Immature natural killer cell (primary cell): ENCODE measurements around the gene UBTF. TPM values are rescaled to one million over a fixed set of nuclear protein-coding genes. Genes with fewer than 3 reads are reported as not detected.

Experiments
- DNase-seq, 3 donors: peaks; one replicate each; pipeline ENCODE4 v3.0.0; 2022; ENCODE audit warnings: mixed read lengths in 1 of 3
- H3K27ac Mint-ChIP-seq, 6 donors: one replicate each; pipeline ENCODE4 v1.8.0; 2020; ENCODE audit warnings: mixed read lengths in 6 of 6, mild to moderate bottlenecking in 5 of 6, inconsistent platforms in 4 of 6, moderate library complexity in 3 of 6
- H3K27me3 Mint-ChIP-seq, 3 donors: one replicate each; pipeline ENCODE4 v1.8.0; 2020 to 2021; ENCODE audit warnings: low read depth in 3 of 3, mild to moderate bottlenecking in 3 of 3, mixed read lengths in 3 of 3, moderate library complexity in 3 of 3, inconsistent platforms in 1 of 3
- H3K36me3 Mint-ChIP-seq, 3 donors: one replicate each; pipeline ENCODE4 v1.8.0; 2020; ENCODE audit warnings: mixed read lengths in 3 of 3, inconsistent platforms in 2 of 3, mild to moderate bottlenecking in 2 of 3
- H3K4me1 Mint-ChIP-seq, 2 donors: one replicate each; pipeline ENCODE4 v1.8.0; 2020; ENCODE audit warnings: inconsistent platforms in 2 of 2, mild to moderate bottlenecking in 2 of 2, mixed read lengths in 2 of 2, moderate library complexity in 1 of 2
- H3K4me3 Mint-ChIP-seq, 5 donors: one replicate each; pipeline ENCODE4 v1.8.0; 2020; ENCODE audit warnings: mild to moderate bottlenecking in 5 of 5, mixed read lengths in 5 of 5, inconsistent platforms in 3 of 5, moderate library complexity in 3 of 5
- H3K9me3 Mint-ChIP-seq, 6 donors: one replicate each; pipeline ENCODE4 v1.8.0; 2020; ENCODE audit warnings: mild to moderate bottlenecking in 6 of 6, mixed read lengths in 6 of 6, inconsistent platforms in 4 of 6, moderate library complexity in 3 of 6
- polyA plus RNA-seq, 3 donors: library from polyadenylated mRNA; unstranded; fragments of 300-500 nt; fragmentation: Illumina TruSeq; gene quantifications; one replicate each; pipeline ENCODE4 v1.2.3, GENCODE V29; 2021

Gene UBTF
- polyA plus RNA-seq, 3 donors from 2014 or later = 7.2 to 68.8 (median 21.6) TPM

GRCh38 chr17:44214230-44214494 is 5.3 kb downstream of the UBTF start:
- no peak overlapping the region for H3K4me3 Mint-ChIP-seq
- no peaks in the 10 kb centered on the region for H3K9me3 Mint-ChIP-seq
- no peak for DNase-seq
- H3K4me1 Mint-ChIP-seq = peaks cover 39% of the 10 kb centered on the region in 2 donors
- peaks cover 3 to 23% (median 15%) of the 10 kb centered on the region in 3 donors for H3K27me3 Mint-ChIP-seq
- peaks cover 4 to 24% (median 11%) of the 10 kb centered on the region in 3 donors for H3K36me3 Mint-ChIP-seq
- H3K27ac Mint-ChIP-seq = peak overlapping the region in 1 of 6 donors; percentile 14

- Mint-ChIP-seq H3K27me3 (peaks cover 3 to 23% (median 15%) of the 10 kb centered on the region in 3 donors), H3K36me3 (peaks cover 4 to 26% (median 13%) of the 10 kb centered on the region in 3 donors), H3K4me3 (no peak overlapping the region), H3K4me1 (peaks cover 39 to 40% of the 10 kb centered on the region in 2 donors), H3K27ac (peak overlapping the region in 3 of 6 donors; percentile 23 to 76 (median 24)), H3K9me3 (no peaks in the 10 kb centered on the region)
- no peak for DNase-seq
Observed at GRCh38 chr17:44213403-44214229, 5.9 kb downstream of the UBTF start.

GRCh38 chr17:44212507-44213402 is 6.7 kb downstream of the UBTF start:
- Mint-ChIP-seq H3K9me3 (no peaks in the 10 kb centered on the region), H3K4me3 (no peak overlapping the region), H3K27ac (peak overlapping the region in 3 of 6 donors; percentile 23 to 40 (median 24)), H3K36me3 (peaks cover 7 to 33% (median 18%) of the 10 kb centered on the region in 3 donors), H3K27me3 (peaks cover 4 to 20% (median 8%) of the 10 kb centered on the region in 3 donors), H3K4me1 (peaks cover 35 to 42% of the 10 kb centered on the region in 2 donors)
- no peak for DNase-seq

- Mint-ChIP-seq H3K36me3 (peaks cover 7 to 30% (median 18%) of the 10 kb centered on the region in 3 donors), H3K4me1 (peaks cover 24 to 30% of the 10 kb centered on the region in 2 donors), H3K9me3 (no peaks in the 10 kb centered on the region), H3K27me3 (peaks cover 4 to 16% (median 4%) of the 10 kb centered on the region in 3 donors), H3K27ac (peak overlapping the region in 2 of 6 donors; percentile 11 to 43), H3K4me3 (no peak overlapping the region)
- DNase-seq = no peak
Observed at GRCh38 chr17:44211281-44212265, 7.9 kb downstream of the UBTF start.

- DNase-seq = peak; percentile 91 to 94 (median 92)
- Mint-ChIP-seq H3K27me3 (peaks cover 4 to 16% (median 4%) of the 10 kb centered on the region in 3 donors), H3K27ac (peak overlapping the region; percentile 49 to 68 (median 60)), H3K4me1 (peaks cover 21 to 22% of the 10 kb centered on the region in 2 donors), H3K9me3 (no peaks in the 10 kb centered on the region), H3K36me3 (peaks cover 7 to 33% (median 18%) of the 10 kb centered on the region in 3 donors), H3K4me3 (peak overlapping the region in 2 of 5 donors; percentile 14 to 18)
Observed at GRCh38 chr17:44210342-44211192, 8.9 kb downstream of the UBTF start.

GRCh38 chr17:44209786-44210341 is 9.6 kb downstream of the UBTF start:
- H3K4me3 Mint-ChIP-seq = peak overlapping the region in 1 of 5 donors; percentile 18
- H3K4me1 Mint-ChIP-seq = peaks cover 21 to 22% of the 10 kb centered on the region in 2 donors
- H3K27me3 Mint-ChIP-seq = peaks cover 4 to 15% (median 4%) of the 10 kb centered on the region in 3 donors
- H3K27ac Mint-ChIP-seq = peak overlapping the region; percentile 49 to 68 (median 60)
- DNase-seq = no peak
- peaks cover 3 to 28% (median 15%) of the 10 kb centered on the region in 3 donors for H3K36me3 Mint-ChIP-seq
- H3K9me3 Mint-ChIP-seq = no peaks in the 10 kb centered on the region

GRCh38 chr17:44207743-44208142 is 11.7 kb downstream of the UBTF start:
- Mint-ChIP-seq H3K9me3 (no peaks in the 10 kb centered on the region), H3K27me3 (peaks cover 2 to 10% (median 7%) of the 10 kb centered on the region in 3 donors), H3K27ac (no peak overlapping the region), H3K36me3 (peaks cover 3 to 16% (median 7%) of the 10 kb centered on the region in 3 donors), H3K4me1 (peaks cover 25 to 26% of the 10 kb centered on the region in 2 donors), H3K4me3 (no peak overlapping the region)
- no peak for DNase-seq

GRCh38 chr17:44207319-44207718 is 12.2 kb downstream of the UBTF start:
- Mint-ChIP-seq H3K4me3 (no peak overlapping the region), H3K9me3 (no peaks in the 10 kb centered on the region), H3K27me3 (peaks cover 2 to 10% (median 8%) of the 10 kb centered on the region in 3 donors), H3K4me1 (peaks cover 24 to 28% of the 10 kb centered on the region in 2 donors), H3K36me3 (peaks cover 3 to 16% (median 7%) of the 10 kb centered on the region in 3 donors), H3K27ac (peak overlapping the region in 2 of 6 donors; percentile 24 to 80)
- DNase-seq = no peak

- no peak for DNase-seq
- no peak overlapping the region for H3K4me3 Mint-ChIP-seq
- H3K27me3 Mint-ChIP-seq = peaks cover 1 to 12% (median 8%) of the 10 kb centered on the region in 3 donors
- peaks cover 3 to 16% (median 7%) of the 10 kb centered on the region in 3 donors for H3K36me3 Mint-ChIP-seq
- peaks cover 24 to 28% of the 10 kb centered on the region in 2 donors for H3K4me1 Mint-ChIP-seq
- H3K9me3 Mint-ChIP-seq = no peaks in the 10 kb centered on the region
- no peak overlapping the region for H3K27ac Mint-ChIP-seq
Observed at GRCh38 chr17:44206825-44207155, 12.7 kb downstream of the UBTF start.

GRCh38 chr17:44205962-44206824 is 13.3 kb downstream of the UBTF start:
- H3K27me3 Mint-ChIP-seq = peaks cover 0 to 12% (median 8%) of the 10 kb centered on the region in 3 donors
- DNase-seq = no peak
- H3K27ac Mint-ChIP-seq = peak overlapping the region in 5 of 6 donors; percentile 43 to 80 (median 71)
- no peaks in the 10 kb centered on the region for H3K9me3 Mint-ChIP-seq
- H3K4me1 Mint-ChIP-seq = peaks cover 22 to 31% of the 10 kb centered on the region in 2 donors
- H3K4me3 Mint-ChIP-seq = no peak overlapping the region
- H3K36me3 Mint-ChIP-seq = peaks cover 3 to 16% (median 7%) of the 10 kb centered on the region in 3 donors

- Mint-ChIP-seq H3K27ac (peak overlapping the region in 4 of 6 donors; percentile 9 to 63 (median 35)), H3K27me3 (peaks cover 0 to 14% (median 11%) of the 10 kb centered on the region in 3 donors)
Observed at GRCh38 chr17:44204441-44204882, 15.0 kb downstream of the UBTF start.

More at GRCh38 chr17:44204441-44204882, 15.0 kb downstream of the UBTF start:
- H3K4me1 Mint-ChIP-seq = peaks cover 24 to 36% of the 10 kb centered on the region in 2 donors
- no peak for DNase-seq
- H3K36me3 Mint-ChIP-seq = peaks cover 3 to 13% (median 7%) of the 10 kb centered on the region in 3 donors
- no peaks in the 10 kb centered on the region for H3K9me3 Mint-ChIP-seq
- H3K4me3 Mint-ChIP-seq = no peak overlapping the region
